Left ventricle myocardium superior (tissue), 1 donor: ENCODE measurements around the gene PLXNC1. TPM values are rescaled to one million over a fixed set of nuclear protein-coding genes. Genes with fewer than 3 reads are reported as not detected.

Experiments used
- ATAC-seq: fragments of 200-7000 bp; cut with Tn5 transposase; one replicate; pipeline ENCODE4 v1.9.1; 2020; ENCODE audit warnings: mild to moderate bottlenecking, moderate library complexity
- DNase-seq: peaks from one replicate; pipeline ENCODE4 v3.0.0-alpha.2; 2020
- intact Hi-C: fragments of 100-400 bp; cut with micrococcal nuclease; formaldehyde crosslinking; loops from one replicate; pipeline ENCODE4 v1.11.0; 2022
- long read RNA-seq: library from polyadenylated mRNA; unstranded; transcript quantifications from one replicate; pipeline ENCODE4 v2.0.0, GENCODE V29; 2021
- total RNA-seq: library from RNA; stranded (reverse); fragmentation: NEBNext Ultra II Directional; extraction: Animal tissue kit (Norgen Biotek cat#: 25700); gene quantifications from one replicate; pipeline ENCODE4 v1.2.1, GENCODE V29; 2021
- donor health status: DM: no; HTN: yes; CAD: no; lungs with severe emphysema.

The PLXNC1 gene
- total RNA-seq: 4.4 TPM
- long read RNA-seq, full-length matches to known transcripts: 1 of 4 reads
- long read RNA-seq, partial matches to known transcripts: 1 of 4 reads
- long read RNA-seq, other reads (novel, unspliced or antisense): 2 of 4 reads

DNA sequence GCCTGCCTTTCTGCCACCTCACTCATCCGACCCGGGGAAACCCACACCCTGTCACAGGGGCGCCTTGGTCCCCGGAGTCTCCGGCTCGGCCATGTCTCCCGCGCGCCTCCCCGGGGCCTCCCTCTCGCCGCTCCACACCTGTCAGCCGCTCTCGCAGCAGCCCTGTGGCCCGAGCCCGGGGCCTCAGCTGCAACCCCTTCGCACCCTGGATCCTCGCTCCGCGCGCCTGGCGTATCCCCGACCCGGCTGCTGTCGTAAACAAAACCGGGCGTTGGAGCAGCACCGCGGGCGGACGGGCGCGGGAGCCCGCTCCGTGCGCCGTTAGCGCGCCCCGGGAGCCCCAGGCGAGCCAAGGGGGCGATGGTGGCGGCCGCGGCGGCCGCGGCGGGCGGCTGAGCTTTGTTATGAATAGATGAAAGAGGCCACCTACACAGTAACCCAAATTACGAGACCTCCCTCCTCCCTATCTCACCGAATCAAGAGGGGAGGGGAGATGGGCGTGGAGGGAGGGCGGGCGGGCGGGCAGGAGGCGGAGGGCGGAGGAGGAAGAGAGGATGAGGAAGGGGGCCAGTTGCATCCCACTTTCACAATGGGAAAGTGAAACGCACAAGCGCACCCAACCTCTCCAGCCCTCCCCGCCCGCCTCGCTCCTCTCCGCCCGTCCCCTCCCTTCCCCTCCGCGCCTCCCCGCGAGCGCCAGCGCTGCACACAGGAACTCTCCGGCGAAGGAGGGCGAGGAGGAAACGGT, at the start of gene PLXNC1:
PLXNC1 (plus strand) TSS at position 587 of the 748 bp plus-strand sequence. CDS start 395 bp downstream, outside the sequence.
- DNase-seq (peak; percentile 74), ATAC-seq (peak; percentile 62)
- intact Hi-C loops: no loop called here

DNA sequence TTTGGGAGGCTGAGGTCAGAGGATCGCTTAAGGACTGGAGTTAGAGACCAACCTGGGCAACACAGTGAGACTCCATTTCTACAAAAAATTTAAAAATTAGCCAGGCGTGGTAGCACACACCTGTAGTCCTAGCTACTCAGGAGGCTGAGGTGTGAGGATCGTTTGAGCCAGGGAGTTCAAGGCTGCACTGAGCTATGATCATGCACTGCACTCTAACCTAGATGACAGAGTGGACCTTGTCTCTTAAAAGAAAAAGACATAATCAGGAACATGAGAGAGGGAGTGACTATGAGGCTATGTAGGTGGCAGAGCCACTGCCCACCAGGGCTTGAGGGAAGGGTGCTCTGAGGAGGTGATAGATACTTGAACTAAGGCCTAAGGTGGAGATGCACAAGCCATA, 49.2 kb upstream of the PLXNC1 start:
- DNase-seq: no peak
- ATAC-seq: no peak
- intact Hi-C loops: no loop called here

DNA sequence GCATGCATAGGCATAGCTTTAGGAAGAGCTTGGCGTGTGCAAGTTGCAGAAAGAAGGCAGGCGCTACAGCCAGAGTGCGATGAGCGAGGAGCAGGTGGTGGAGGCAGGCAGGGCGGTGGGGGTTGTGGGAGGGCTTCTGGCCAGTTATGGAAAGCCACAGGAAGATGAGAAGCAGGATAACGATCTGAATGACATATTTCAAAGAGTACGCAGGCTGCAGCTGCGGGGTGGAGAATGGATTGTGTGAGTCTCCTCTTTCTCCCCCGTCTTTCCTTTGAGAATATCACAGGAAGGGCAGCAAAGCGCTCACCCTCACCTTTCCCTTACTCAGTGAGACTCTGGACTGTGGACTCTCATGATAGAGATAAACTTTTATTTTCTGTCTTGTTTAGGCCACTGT, 48.7 kb upstream of the PLXNC1 start:
- intact Hi-C loops: loop anchor here (5.0 to 10.0 kb wide), 3 partner anchors 335 to 597 kb away; no protein-coding TSS in a partner anchor
- no peak for ATAC-seq

DNA sequence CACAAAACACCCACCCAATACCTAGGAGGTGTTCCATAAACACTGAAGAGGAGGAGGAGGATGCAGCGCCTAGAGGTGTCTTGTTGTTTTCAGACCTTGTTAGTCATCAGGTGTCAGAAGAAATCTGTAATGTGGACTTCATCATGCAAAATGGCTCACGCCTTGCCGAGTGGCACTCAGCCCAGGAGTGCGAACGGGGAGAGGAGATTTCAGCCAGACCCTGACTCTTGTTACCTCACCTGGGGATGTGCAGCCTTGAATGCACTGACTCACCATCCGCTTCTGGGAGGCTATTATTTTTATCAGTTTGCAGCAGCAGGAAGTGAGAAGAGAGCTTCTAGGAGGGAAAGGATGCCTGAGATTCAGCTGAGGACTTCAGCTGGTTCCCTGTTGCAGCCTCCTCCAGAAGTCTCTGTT, 48.2 kb upstream of the PLXNC1 start:
- intact Hi-C loops: loop anchor here (5.0 to 10.0 kb wide), 3 partner anchors 335 to 598 kb away; no protein-coding TSS in a partner anchor
- no peak for DNase-seq
- no peak for ATAC-seq

More for the DNA sequence above, 48.7 kb upstream of the PLXNC1 start:
- no peak for DNase-seq

DNA sequence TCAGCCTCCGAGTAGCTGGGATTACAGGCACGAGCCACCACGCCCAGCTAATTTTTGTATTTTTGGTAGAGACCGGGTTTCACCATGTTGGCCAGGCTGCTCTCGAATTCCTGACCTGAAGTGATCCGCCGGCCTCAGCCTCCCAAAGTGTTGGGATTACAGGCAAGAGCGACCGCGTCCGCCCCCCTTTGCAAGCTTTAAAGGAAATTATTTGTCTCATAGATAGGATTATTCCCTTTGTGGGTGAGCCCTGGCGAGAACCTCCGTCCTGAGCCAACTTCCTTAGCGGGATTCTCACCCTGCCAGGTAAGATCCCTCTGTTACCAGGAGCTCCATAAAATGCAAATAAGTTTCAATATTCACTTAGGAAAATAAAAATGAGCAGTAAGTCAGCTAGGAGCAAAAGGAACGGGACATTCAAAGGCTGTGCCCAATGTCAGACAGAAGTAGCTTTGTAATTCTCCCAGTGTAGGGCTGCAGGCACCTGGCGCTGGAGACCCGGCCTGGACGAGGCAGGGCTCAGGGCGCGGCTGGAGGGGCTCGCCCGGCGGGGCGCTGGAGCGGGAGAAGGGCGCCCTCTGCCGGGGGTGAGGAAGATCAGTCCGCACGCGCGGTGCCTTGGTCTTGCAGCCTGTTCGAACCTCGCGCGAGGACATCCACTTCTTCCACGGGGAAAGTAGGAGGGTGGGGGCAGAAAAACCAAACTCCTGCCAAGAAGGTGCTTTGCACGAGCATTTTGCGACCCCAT, 47.2 kb upstream of the PLXNC1 start:
- peak; percentile 96 for ATAC-seq
- DNase-seq: peak; percentile 86

DNA sequence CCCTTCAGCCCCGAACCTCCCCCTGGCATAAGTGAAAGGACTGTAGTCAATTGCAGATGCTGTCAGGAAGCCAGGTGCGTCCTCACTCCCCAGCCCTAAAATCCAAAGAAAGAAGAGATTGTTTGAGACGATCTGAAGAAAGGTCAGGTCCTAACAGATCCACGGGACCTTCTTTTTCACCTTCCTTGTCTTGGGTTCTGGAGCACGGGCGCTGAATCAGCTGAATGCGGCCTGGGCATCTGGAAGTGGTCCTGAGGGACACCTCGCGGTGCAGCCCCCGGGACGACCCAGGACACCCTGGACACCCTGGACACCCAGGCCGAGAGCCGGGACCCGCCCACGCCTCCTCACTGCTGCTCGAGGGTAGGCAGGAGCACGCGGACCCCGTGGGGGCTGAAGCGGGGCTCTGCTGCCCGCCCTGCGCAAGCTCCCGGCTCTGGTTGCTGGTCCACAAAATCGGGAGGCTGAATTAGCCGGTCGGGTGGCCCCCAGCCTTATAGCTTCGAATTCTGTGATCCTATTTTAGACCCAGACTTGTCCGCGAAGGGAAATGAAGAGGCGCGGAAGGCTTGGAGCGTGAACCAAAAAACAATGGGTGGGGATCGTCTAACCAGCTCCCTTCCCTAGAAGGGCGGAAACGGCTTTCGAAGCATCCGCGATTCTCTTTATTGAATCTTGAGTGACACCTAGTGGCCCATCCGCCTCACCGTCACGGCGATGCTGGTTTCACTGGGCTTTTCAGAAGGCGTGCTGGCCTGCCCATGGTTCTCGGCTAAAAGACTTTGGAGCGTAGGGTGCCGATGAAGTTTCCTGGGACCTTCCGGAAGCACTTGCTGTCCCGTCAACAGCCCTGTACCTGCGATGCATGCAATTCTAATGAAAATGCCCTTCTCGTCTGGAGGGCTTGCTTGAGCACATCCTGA, 46.4 kb upstream of the PLXNC1 start:
- intact Hi-C loops: loop anchor here (5.0 to 10.0 kb wide), 3 partner anchors 337 to 600 kb away; no protein-coding TSS in a partner anchor
- ATAC-seq: peak; percentile 91
- DNase-seq: peak; percentile 86

More for the DNA sequence above, 47.2 kb upstream of the PLXNC1 start:
- intact Hi-C loops: loop anchor here (5.0 to 10.0 kb wide), 3 partner anchors 336 to 599 kb away; no protein-coding TSS in a partner anchor

DNA sequence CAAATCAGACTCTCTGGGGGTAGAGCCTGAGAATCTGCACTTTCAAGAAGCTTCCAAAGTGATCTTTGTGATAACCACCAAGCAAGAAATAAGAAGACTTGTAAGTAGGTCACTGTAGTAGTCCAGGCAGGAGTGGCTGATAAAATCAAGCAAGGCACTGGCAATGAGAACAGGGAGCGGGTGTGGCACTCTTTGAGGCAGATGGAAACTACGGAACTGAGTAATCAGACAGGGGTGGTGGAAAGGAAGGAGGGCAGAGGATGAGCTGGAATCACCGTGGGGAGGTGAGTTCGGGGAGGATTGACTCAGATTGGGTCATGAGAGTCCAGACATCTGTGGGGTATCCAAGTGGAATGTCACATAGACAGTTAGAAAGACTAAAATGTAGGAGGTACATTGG, 44.4 kb upstream of the PLXNC1 start:
- ATAC-seq: no peak
- intact Hi-C loops: loop anchor here (5.0 to 10.0 kb wide), 3 partner anchors 339 to 602 kb away; no protein-coding TSS in a partner anchor
- DNase-seq: no peak

DNA sequence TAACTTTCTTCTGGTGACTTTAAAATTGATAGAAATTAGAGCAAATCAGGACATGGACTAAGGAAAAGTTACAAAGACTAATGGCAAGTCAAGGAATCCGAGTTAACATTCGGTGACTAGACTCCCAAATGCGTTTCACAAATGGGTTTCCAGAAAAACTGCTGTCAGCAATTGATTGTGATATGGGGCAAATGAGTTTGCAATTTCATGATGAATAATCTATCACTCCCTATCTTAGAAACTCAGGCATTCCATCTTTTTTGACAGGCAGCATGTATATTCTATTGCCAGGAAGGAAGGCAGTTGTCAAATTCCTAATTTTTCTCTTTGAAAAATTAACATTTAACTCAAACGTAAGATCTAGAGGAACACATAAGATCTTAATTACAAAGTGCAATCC, 40.5 kb upstream of the PLXNC1 start:
- ATAC-seq (no peak), DNase-seq (no peak)
- intact Hi-C loops: loop anchor here (10.0 kb wide), 1 partner anchor 343 kb away; no protein-coding TSS in a partner anchor

DNA sequence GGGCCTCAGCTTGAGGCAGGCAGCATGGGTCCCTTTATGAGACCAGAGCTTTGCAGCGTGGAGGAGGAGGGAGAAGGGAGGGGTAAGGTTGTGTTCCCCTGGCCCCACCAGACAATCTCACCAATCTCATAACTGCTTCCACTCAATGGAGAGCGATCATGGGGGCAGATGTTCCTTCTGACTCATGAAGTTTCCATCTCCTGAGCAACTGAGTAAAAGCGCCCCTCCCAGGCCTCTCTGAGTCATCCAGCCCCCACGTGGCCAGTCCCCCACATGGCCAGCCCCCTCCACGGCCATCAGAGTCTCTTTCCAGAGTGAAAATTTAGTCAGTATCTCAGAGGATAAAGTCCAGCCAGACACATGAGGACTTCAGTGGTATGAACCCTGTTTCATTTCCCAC, 39.2 kb upstream of the PLXNC1 start:
- DNase-seq (no peak), ATAC-seq (no peak)
- intact Hi-C loops: loop anchor here (10.0 kb wide), 1 partner anchor 344 kb away; no protein-coding TSS in a partner anchor

DNA sequence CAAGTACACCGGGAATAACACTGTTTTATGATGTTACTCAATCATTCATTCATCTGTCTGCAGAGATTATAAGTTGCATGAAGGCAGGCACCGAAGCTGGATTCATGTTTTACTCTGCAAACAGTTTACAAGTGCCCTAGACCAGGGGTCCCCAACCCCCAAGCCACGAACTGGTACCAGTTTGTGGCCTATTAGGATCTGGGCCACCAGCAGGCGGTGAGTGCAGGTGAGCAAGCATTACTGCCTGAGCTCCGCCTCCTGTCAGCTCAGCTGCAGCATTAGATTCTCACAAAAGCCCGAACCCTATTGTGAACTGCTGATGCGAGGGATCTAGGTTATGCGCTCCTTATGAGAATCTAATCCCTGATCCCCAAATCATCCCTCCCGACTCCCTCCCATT, 38.1 kb upstream of the PLXNC1 start:
- DNase-seq: no peak
- ATAC-seq: no peak
- intact Hi-C loops: no loop called here

DNA sequence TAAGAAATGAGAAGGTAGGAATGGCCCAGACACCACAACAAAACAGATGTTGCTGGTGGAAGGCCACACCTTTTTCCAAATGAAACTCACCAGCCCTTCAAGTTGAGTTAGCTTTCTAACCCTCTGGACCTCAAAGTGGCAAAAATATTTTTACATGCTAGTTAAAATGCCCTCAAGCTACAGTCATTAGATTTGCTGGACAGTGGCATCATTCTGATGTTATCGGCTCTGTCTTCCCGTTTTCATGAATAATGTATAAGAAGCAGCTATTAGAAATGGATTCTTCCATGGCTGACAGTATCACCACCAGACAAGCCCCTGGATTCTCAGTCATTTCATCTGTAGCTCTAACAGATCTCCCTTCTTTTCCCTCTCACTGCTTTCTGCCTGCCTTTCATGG, 37.1 kb upstream of the PLXNC1 start:
- intact Hi-C loops: no loop called here
- DNase-seq (no peak), ATAC-seq (no peak)

DNA sequence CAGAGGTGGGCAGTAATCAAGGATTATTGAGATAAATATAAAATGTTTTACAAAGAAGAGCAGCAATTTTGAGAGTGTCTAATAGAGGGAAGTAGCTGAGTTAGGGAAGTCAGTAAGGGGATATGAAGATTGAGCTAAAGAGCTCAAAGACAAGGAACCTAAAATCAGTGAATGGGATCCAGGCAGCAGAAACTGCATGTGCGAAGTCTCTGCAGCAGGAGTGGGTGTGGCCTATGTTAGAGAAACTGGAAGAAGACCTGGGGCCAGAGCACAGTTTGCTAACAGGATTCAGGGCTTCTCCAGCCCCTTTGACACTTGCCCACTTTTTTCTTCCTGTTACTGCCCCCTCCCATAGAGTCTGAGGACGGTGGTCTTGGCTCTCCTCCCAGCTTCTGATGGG, 36.3 kb upstream of the PLXNC1 start:
- no peak for DNase-seq
- no peak for ATAC-seq
- intact Hi-C loops: no loop called here

DNA sequence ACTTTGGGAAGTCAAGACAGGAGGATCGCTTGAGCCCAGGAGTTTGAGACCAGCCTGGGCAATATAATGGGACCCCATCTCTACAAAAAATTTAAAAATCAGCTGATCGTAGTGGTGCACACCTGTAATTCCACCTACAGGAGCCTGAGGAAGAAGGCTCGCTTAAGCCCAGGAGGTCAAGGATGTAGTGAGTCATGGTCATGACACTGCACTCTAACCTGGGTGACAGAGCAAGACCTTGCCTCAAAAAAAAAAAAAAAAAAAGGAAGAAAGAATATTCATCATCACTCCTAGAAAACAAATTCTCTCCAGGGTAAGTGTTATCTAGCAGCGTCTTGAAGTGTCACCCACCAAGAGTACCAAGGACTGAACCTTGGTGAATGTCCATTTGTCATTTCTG, 34.2 kb upstream of the PLXNC1 start:
- DNase-seq (no peak), ATAC-seq (no peak)
- intact Hi-C loops: no loop called here

DNA sequence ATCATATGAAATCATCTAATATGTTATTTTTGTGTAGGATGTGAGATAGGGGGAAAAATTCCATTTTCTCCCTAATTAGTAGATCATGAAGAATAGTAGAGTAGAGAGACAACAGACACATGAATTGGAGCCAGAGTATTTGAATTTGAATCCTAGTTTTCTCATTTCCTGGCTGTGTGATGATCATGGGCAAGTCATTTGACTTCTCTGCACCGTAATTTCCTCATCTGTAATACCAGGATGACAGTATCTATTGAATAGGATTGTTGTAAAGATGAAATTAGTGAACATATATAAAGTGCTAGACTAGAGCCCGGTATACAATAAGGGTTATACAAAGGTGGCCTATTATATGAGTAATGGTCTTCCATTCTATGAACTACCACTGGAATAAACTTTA, 32.2 kb upstream of the PLXNC1 start:
- DNase-seq (no peak), ATAC-seq (no peak)
- intact Hi-C loops: no loop called here

DNA sequence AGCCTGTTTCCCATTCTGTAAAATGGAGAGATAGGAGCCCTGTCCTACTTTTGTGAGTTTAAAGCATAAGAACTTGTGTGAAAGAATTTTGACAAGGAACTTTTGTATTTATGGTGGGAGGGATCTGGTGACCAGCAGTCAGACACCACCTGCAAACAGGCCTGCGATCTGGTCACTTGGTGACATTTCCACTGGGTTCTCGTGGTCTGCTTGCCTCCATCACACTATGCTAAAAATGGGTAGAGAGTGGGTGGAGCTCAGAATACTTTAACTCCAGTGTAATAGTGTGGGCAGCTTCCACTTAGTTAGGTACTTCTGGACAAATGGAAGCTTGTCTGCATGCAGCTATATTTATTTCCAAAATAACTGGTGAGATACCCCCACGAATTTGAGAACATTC, 26.5 kb upstream of the PLXNC1 start:
- no peak for DNase-seq
- intact Hi-C loops: no loop called here
- no peak for ATAC-seq

DNA sequence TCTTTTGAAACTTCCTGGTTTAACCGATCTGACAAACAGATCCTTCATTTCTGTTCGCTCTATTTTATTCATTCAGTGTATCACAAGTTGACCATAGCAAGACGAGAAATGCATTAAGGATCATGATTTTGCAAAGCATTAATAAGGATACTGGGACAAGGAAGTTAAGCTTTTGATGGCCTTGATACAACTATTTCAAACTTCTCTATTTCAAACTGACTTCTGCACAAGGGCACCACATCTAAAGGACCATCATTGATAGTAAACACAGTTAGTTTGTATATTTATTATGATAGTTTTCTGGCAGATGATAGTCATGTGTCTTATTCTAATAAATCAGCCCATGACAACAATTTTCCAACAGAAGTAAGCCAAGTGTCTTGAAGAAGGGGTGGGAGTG, 25.8 kb upstream of the PLXNC1 start:
- no peak for ATAC-seq
- intact Hi-C loops: no loop called here

DNA sequence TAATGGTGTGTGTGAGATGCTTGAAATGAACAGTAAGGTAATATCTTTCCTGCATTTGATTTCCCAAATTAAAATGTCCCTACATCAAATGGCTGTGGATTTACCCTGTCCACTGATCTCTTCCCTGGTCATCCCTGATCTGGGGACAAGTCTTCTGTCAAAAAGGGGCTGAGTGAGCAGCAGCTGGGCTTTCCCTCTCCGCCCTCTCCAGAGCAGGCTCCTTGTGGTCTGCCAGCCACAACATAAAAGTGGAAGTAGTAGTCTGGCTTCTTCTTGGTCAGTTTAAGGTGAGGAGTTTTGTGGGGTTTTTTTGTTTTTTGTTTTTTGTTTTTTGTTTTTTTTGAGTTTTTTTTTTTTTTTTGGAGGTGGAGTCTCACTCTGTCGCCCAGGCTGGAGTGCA, 25.2 kb upstream of the PLXNC1 start:
- intact Hi-C loops: no loop called here
- peak; percentile 41 for ATAC-seq

More for the DNA sequence above, 25.8 kb upstream of the PLXNC1 start:
- no peak for DNase-seq

DNA sequence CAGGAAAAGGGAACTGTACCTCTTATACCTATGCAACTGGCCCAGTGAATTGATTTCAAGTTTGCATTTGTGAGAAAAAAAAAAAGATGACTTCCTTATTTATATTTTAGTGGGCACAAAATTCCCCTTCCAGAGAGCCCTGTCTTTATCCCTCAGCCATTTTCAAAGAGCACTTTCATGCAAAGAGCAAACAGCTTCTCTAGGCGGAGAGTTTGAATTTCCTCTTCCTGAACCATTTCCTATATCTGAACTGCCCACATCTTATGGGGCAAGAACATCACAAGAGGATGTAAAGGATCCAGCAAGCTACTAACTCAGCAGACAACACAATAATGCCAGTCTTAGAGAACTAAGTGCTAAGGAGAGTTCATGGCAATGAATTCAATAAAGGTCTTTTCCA, 22.3 kb upstream of the PLXNC1 start:
- ATAC-seq: no peak
- intact Hi-C loops: no loop called here

More for the DNA sequence above, 25.2 kb upstream of the PLXNC1 start:
- no peak for DNase-seq

More for the DNA sequence above, 22.3 kb upstream of the PLXNC1 start:
- no peak for DNase-seq
